Measurements from ENCODE around the gene TFAM. TPM values are rescaled to one million over a fixed set of nuclear protein-coding genes. Genes with fewer than 3 reads are reported as not detected.

The TFAM gene
- total RNA-seq, 6 experiments from 2014 or later: 15.2 to 23.0 (median 19.7) TPM

- no peaks in the 10 kb centered on the region for H3K27me3 ChIP-seq
- no peaks in the 10 kb centered on the region for H3K36me3 ChIP-seq
- DNase-seq: no peak
- H3K27ac ChIP-seq: no peak overlapping the region
- no peak for TF ChIP-seq POLR2A (IDR thresholded peaks at IDR 0.05)
- TF ChIP-seq, protein P1, sequence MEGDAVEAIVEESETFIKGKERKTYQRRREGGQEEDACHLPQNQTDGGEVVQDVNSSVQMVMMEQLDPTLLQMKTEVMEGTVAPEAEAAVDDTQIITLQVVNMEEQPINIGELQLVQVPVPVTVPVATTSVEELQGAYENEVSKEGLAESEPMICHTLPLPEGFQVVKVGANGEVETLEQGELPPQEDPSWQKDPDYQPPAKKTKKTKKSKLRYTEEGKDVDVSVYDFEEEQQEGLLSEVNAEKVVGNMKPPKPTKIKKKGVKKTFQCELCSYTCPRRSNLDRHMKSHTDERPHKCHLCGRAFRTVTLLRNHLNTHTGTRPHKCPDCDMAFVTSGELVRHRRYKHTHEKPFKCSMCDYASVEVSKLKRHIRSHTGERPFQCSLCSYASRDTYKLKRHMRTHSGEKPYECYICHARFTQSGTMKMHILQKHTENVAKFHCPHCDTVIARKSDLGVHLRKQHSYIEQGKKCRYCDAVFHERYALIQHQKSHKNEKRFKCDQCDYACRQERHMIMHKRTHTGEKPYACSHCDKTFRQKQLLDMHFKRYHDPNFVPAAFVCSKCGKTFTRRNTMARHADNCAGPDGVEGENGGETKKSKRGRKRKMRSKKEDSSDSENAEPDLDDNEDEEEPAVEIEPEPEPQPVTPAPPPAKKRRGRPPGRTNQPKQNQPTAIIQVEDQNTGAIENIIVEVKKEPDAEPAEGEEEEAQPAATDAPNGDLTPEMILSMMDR (IDR thresholded peaks at IDR 0.05): no peak
- no peak for ATAC-seq
- no peak overlapping the region for H3K4me3 ChIP-seq
- intact Hi-C loops (cut with DNase I): no loop called here
- H3K4me1 ChIP-seq: peaks cover 0 to 13% (median 3%) of the 10 kb centered on the region in 4 donors
- H3K9me3 ChIP-seq: no peaks in the 10 kb centered on the region
- WGBS (ENCODE audit: insufficient coverage, low coverage, low lambda C conversion rate, missing lambda C conversion rate): 79% methylated on average over 2 of the region's 2 CpGs
Observed at GRCh38 chr10:58382489-58382995, 2.7 kb upstream of the TFAM start.

GRCh38 chr10:58384095-58384494, 1.1 kb upstream of the TFAM start:
- H3K27ac ChIP-seq: peak overlapping the region; percentile 68 to 82 (median 77)

DNA sequence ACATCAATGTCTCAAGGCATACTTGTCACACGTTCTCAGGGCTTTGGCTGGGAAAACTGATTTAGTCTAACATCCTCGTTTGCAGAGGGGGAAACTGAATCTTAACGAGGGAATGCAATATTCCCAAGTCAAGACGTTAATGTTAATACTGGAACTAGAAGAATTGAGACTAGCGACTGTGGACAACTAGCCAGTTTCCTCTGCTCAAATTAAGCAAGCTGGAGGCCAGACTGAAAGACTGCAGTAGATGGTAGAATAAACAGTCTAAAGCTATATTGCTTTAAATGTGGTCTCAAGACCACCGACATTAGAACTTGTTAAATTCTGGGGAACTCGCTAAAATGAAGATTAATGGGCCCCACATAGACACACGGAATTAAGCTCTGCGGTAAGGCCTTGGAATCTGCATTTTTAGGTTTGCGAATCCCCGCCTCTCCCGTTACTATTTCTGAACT, 639 bp upstream of the TFAM start:
- Histone ChIP-seq H3K36me3 (peaks cover 0 to 16% (median 10%) of the 10 kb centered on the region in 4 donors), H3K4me1 (peaks cover 0 to 13% (median 3%) of the 10 kb centered on the region in 4 donors), H3K4me3 (peak overlapping the region; percentile 78 to 85 (median 84)), H3K27ac (peak overlapping the region; percentile 68 to 82 (median 77)), H3K9me3 (no peaks in the 10 kb centered on the region), H3K27me3 (no peaks in the 10 kb centered on the region)
- intact Hi-C loops (cut with DNase I): no loop called here
- DNase-seq (no peak), ATAC-seq (peak; percentile 0 to 6 (median 2))
- no peak for TF ChIP-seq POLR2A (IDR thresholded peaks at IDR 0.05)
- TF ChIP-seq, protein P1 (IDR thresholded peaks at IDR 0.05): no peak
- WGBS (ENCODE audit: insufficient coverage, low coverage, low lambda C conversion rate, missing lambda C conversion rate): 0% methylated on average over 9 of the region's 12 CpGs

More at GRCh38 chr10:58384095-58384494, 1.1 kb upstream of the TFAM start:
- Histone ChIP-seq H3K36me3 (peaks cover 0 to 11% (median 9%) of the 10 kb centered on the region in 4 donors), H3K27me3 (no peaks in the 10 kb centered on the region), H3K4me1 (peaks cover 0 to 13% (median 3%) of the 10 kb centered on the region in 4 donors), H3K9me3 (no peaks in the 10 kb centered on the region), H3K4me3 (peak overlapping the region; percentile 78 to 85 (median 84))
- peak in 2 of 4 donors; percentile 4 to 7 for ATAC-seq
- no peak for TF ChIP-seq POLR2A (IDR thresholded peaks at IDR 0.05)
- TF ChIP-seq, protein P1 (IDR thresholded peaks at IDR 0.05): no peak
- no peak for DNase-seq
- 31% methylated on average over 3 of the region's 3 CpGs for WGBS (ENCODE audit: insufficient coverage, low coverage, low lambda C conversion rate, missing lambda C conversion rate)
- intact Hi-C loops (cut with DNase I): no loop called here

DNA sequence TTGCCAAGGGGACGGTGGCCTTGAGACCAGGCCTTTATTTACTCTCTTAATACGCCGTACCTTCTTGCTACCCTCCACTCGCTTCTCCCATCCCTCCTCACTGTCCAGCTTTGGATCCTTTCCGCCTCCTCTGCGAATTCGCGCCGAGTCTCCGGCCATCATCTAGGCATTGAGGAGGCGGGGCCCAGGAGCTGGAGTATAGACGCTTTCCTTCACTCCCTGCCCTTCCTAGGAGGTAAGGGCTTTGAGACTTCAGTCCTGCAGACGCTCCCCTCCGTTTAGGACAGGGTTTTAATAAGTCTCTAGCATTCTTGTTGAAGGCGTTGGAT, 538 bp downstream of the TFAM start:
- intact Hi-C loops (cut with DNase I): no loop called here
- peak overlapping the region; percentile 68 to 82 (median 77) for H3K27ac ChIP-seq
- no peaks in the 10 kb centered on the region for H3K27me3 ChIP-seq
- H3K36me3 ChIP-seq: peaks cover 0 to 27% (median 14%) of the 10 kb centered on the region in 4 donors
- TF ChIP-seq POLR2A (IDR thresholded peaks at IDR 0.05): no peak
- TF ChIP-seq, protein P1 (IDR thresholded peaks at IDR 0.05): no peak
- peak; percentile 1 to 5 (median 2) for ATAC-seq
- peak; percentile 31 to 55 (median 47) for DNase-seq
- no peaks in the 10 kb centered on the region for H3K9me3 ChIP-seq
- peak overlapping the region; percentile 78 to 85 (median 84) for H3K4me3 ChIP-seq
- H3K4me1 ChIP-seq: peaks cover 0 to 13% (median 3%) of the 10 kb centered on the region in 4 donors
- WGBS (ENCODE audit: insufficient coverage, low coverage, low lambda C conversion rate, missing lambda C conversion rate): under 1% methylated on average over 15 of the region's 15 CpGs
